Measurements from ENCODE around the gene SLC27A5. TPM values are rescaled to one million over a fixed set of nuclear protein-coding genes. Genes with fewer than 3 reads are reported as not detected.

The SLC27A5 gene
- total and polyA plus RNA-seq, 11 donors: 1.8 to 9.1 (median 3.7) TPM

- Histone ChIP-seq H3K27ac (no peak overlapping the region), H3K4me3 (no peak overlapping the region), H3K36me3 (no peaks in the 10 kb centered on the region), H3K27me3 (peaks cover 0 to 7% (median 0%) of the 10 kb centered on the region in 9 donors), H3K4me1 (no peaks in the 10 kb centered on the region), H3K9me3 (no peaks in the 10 kb centered on the region)
- WGBS, 4 donors: 72 to 79% (median 75%) methylated on average over 3 of the region's 3 CpGs
- TF ChIP-seq, protein P1, sequence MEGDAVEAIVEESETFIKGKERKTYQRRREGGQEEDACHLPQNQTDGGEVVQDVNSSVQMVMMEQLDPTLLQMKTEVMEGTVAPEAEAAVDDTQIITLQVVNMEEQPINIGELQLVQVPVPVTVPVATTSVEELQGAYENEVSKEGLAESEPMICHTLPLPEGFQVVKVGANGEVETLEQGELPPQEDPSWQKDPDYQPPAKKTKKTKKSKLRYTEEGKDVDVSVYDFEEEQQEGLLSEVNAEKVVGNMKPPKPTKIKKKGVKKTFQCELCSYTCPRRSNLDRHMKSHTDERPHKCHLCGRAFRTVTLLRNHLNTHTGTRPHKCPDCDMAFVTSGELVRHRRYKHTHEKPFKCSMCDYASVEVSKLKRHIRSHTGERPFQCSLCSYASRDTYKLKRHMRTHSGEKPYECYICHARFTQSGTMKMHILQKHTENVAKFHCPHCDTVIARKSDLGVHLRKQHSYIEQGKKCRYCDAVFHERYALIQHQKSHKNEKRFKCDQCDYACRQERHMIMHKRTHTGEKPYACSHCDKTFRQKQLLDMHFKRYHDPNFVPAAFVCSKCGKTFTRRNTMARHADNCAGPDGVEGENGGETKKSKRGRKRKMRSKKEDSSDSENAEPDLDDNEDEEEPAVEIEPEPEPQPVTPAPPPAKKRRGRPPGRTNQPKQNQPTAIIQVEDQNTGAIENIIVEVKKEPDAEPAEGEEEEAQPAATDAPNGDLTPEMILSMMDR (IDR thresholded peaks at IDR 0.05): no peak
- TF ChIP-seq POLR2A (IDR thresholded peaks at IDR 0.05): no peak
- no peak for ATAC-seq
- DNase-seq: no peak
- intact Hi-C loops (cut with DNase I): no loop called here
Observed at GRCh38 chr19:58529405-58529804, 17.6 kb upstream of the SLC27A5 start.

- intact Hi-C loops (cut with DNase I): no loop called here
- H3K4me1 ChIP-seq: peaks cover 7 to 26% (median 17%) of the 10 kb centered on the region in 12 donors
- DNase-seq: no peak
- 73 to 85% (median 82%) methylated on average over 3 of the region's 3 CpGs for WGBS, 4 donors
- H3K4me3 ChIP-seq: no peak overlapping the region
- no peak for TF ChIP-seq POLR2A (IDR thresholded peaks at IDR 0.05)
- TF ChIP-seq, protein P1 (IDR thresholded peaks at IDR 0.05): no peak
- no peak for ATAC-seq
- no peaks in the 10 kb centered on the region for H3K27me3 ChIP-seq
- H3K9me3 ChIP-seq: no peaks in the 10 kb centered on the region
- H3K27ac ChIP-seq: no peak overlapping the region
- no peaks in the 10 kb centered on the region for H3K36me3 ChIP-seq
Observed at GRCh38 chr19:58522709-58523108, 10.9 kb upstream of the SLC27A5 start.

DNA sequence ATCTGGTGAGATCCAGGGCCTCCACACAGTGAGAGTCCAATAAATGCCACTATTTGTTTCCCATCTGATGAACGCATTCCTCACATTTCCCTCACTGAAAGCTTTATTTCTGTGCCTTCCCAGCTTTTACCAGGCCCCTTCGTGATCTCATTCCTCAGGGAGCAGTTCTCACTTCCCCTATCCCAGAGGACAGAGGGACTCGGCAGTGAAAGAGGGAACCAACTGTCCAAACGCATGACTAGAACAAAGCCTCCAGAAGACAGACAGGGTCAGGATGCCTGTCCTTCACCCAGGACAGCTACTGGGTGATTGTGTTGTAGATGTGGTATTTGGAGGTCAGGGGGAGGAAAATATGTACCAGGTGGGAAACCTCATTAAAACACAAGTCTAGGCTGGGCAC lies 9.9 kb upstream of the SLC27A5 start:
- peaks cover 7 to 33% (median 23%) of the 10 kb centered on the region in 12 donors for H3K4me1 ChIP-seq
- H3K27ac ChIP-seq: no peak overlapping the region
- intact Hi-C loops (cut with DNase I): loop anchor here in 1 of 10 donors (2.0 kb wide), 1 partner anchor 17 kb away; no protein-coding TSS in a partner anchor
- ATAC-seq: no peak
- H3K27me3 ChIP-seq: no peaks in the 10 kb centered on the region
- TF ChIP-seq, protein P1 (IDR thresholded peaks at IDR 0.05): no peak
- no peak for TF ChIP-seq POLR2A (IDR thresholded peaks at IDR 0.05)
- no peaks in the 10 kb centered on the region for H3K9me3 ChIP-seq
- DNase-seq: no peak
- no peak overlapping the region for H3K4me3 ChIP-seq
- H3K36me3 ChIP-seq: peaks cover 0 to 9% (median 7%) of the 10 kb centered on the region in 9 donors
- 63 to 74% (median 68%) methylated on average over 4 of the region's 4 CpGs for WGBS, 4 donors

DNA sequence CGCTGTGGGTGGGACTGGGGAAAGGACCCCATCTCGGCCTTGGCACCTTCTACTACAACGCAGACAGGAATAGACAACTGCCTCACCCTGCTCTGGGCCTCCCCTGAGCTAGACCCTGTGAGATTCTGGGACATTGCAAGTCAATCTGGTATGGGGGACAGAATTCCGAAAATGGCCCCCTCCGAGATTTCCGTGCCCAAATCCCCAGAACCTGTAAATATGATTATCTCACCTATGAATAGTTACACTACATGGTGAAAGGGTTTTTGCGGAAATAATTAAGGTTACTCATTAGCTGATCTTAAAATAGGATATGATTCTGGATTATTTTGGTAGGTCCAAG lies 8.4 kb upstream of the SLC27A5 start:
- no peaks in the 10 kb centered on the region for H3K9me3 ChIP-seq
- no peak for DNase-seq
- ATAC-seq: peak in 1 of 4 donors; percentile 40
- peaks cover 0 to 23% (median 17%) of the 10 kb centered on the region in 9 donors for H3K36me3 ChIP-seq
- intact Hi-C loops (cut with DNase I): loop anchor here in 1 of 10 donors (2.0 kb wide), 1 partner anchor 19 kb away; no protein-coding TSS in a partner anchor
- no peaks in the 10 kb centered on the region for H3K27me3 ChIP-seq
- H3K4me1 ChIP-seq: peaks cover 7 to 47% (median 30%) of the 10 kb centered on the region in 12 donors
- peak overlapping the region; percentile 79 to 99 (median 94) for H3K27ac ChIP-seq
- peak overlapping the region; percentile 70 to 97 (median 86) for H3K4me3 ChIP-seq
- WGBS, 4 donors: 8 to 18% (median 11%) methylated on average over 6 to 7 of the region's 7 CpGs
- TF ChIP-seq, protein P1 (IDR thresholded peaks at IDR 0.05): no peak
- TF ChIP-seq POLR2A (IDR thresholded peaks at IDR 0.05): no peak

All from heart left ventricle (tissue), 16 donors.